SK-N-SH treated with all-trans-retinoic acid at 6 μM for 48 hours (cell line): ENCODE measurements around the gene NKX2-3.

Source experiments
- GLIS3 ChIP-seq: fragments of 250-450 bp; sonication (Bioruptor Pico); IDR thresholded peaks from 2 replicates; pipeline ENCODE4 v1.5.0; 2020; ENCODE audit warnings: mild to moderate bottlenecking, moderate library complexity
- ISL1 ChIP-seq: fragments of 250-450 bp; sonication (Bioruptor Pico); IDR thresholded peaks from 2 replicates; pipeline ENCODE4 v2.1.2; 2022; ENCODE audit warnings: mild to moderate bottlenecking, moderate library complexity
- ZFP3 ChIP-seq: fragments of 250-450 bp; sonication (Bioruptor Pico); IDR thresholded peaks from 2 replicates; pipeline ENCODE4 v1.5.0; 2020; ENCODE audit warnings: mild to moderate bottlenecking, moderate library complexity
- ZFP30 ChIP-seq: fragments of 450-650 bp; formaldehyde crosslinking; IDR thresholded peaks from 2 replicates; pipeline ENCODE4 v1.5.0; 2022; ENCODE audit warnings: mild to moderate bottlenecking, moderate library complexity
- ZNF565 ChIP-seq: fragments of 450-650 bp; formaldehyde crosslinking; conservative IDR thresholded peaks from 2 replicates; pipeline ENCODE4 v1.5.0; 2020; ENCODE audit warnings: low read depth, mild to moderate bottlenecking, moderate library complexity
- TF ChIP-seq, protein P1 (sequence below): fragments of 250-450 bp; sonication (Bioruptor Pico); IDR thresholded peaks from 2 replicates; pipeline ENCODE4 v1.5.1; 2020; ENCODE audit warnings: low read depth, mild to moderate bottlenecking, moderate library complexity
- TF ChIP-seq, protein P2 (sequence below): fragments of 250-450 bp; sonication (Bioruptor Pico); IDR thresholded peaks from 2 replicates; pipeline ENCODE4 v1.8.0; 2020; ENCODE audit warnings: mild to moderate bottlenecking, moderate library complexity, borderline replicate concordance

DNA sequence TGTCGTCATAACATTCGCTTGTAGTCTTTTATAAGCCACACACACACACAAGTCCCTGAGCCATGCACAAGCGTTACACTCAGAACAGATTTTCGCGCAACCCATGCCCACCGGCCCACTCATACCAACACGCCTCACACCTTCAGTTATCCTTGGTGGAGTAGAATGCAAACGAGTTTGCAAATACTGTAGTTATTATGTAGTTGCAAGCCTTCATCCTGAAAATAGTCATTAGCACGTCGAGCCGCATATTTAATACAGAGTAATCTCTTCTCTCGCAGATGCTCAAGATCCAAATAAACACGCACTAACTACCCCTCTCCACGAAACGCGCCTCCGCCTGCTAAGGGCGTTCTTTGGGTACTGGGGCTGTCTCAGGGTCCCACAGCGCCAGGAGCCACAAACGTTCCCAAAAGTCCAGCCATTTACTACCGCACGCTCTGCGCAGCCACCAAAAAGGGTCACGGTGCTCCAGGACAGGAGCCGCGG, 1.8 kb downstream of the NKX2-3 start:
- TF ChIP-seq, protein P1, sequence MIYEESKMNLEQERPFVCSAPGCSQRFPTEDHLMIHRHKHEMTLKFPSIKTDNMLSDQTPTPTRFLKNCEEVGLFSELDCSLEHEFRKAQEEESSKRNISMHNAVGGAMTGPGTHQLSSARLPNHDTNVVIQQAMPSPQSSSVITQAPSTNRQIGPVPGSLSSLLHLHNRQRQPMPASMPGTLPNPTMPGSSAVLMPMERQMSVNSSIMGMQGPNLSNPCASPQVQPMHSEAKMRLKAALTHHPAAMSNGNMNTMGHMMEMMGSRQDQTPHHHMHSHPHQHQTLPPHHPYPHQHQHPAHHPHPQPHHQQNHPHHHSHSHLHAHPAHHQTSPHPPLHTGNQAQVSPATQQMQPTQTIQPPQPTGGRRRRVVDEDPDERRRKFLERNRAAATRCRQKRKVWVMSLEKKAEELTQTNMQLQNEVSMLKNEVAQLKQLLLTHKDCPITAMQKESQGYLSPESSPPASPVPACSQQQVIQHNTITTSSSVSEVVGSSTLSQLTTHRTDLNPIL (CRISPR knock-in tag): no peak
- TF ChIP-seq ZNF565 (no peak), ZFP30 (no peak), GLIS3 (no peak), ISL1 (no peak), ZFP3 (CRISPR knock-in tag) (no peak)
- TF ChIP-seq, protein P2, sequence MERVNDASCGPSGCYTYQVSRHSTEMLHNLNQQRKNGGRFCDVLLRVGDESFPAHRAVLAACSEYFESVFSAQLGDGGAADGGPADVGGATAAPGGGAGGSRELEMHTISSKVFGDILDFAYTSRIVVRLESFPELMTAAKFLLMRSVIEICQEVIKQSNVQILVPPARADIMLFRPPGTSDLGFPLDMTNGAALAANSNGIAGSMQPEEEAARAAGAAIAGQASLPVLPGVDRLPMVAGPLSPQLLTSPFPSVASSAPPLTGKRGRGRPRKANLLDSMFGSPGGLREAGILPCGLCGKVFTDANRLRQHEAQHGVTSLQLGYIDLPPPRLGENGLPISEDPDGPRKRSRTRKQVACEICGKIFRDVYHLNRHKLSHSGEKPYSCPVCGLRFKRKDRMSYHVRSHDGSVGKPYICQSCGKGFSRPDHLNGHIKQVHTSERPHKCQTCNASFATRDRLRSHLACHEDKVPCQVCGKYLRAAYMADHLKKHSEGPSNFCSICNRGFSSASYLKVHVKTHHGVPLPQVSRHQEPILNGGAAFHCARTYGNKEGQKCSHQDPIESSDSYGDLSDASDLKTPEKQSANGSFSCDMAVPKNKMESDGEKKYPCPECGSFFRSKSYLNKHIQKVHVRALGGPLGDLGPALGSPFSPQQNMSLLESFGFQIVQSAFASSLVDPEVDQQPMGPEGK (CRISPR knock-in tag): no peak
